Germinal center (tissue), 1 donor: Measurements from ENCODE around the gene ORC4.
A peak's percentile ranks its signal among the peaks of the same experiment; 100 is the strongest.
"Not testable (repeated sequence)": the region's sequence is repeated elsewhere in the genome, so short reads cannot be mapped to it uniquely, and the experiment has no call there.

Experiments
- DNase-seq: peaks from one replicate; pipeline ENCODE4 v3.0.0; 2012; ENCODE audit warnings: mixed read lengths, low spot score

The ORC4 gene

GRCh38 chr2:148014616-148015015, 5.9 kb downstream of the ORC4 start:
- no peak for DNase-seq

- no peak for DNase-seq
Observed at GRCh38 chr2:148013876-148014275, 6.7 kb downstream of the ORC4 start.

- not testable (repeated sequence) for DNase-seq
Observed at GRCh38 chr2:148008411-148008810, 12.1 kb downstream of the ORC4 start.

- no peak for DNase-seq
Observed at GRCh38 chr2:148007219-148007900, 13.2 kb downstream of the ORC4 start.

- DNase-seq: no peak
Observed at GRCh38 chr2:148006249-148007007, 14.1 kb downstream of the ORC4 start.

GRCh38 chr2:148002420-148002819, 18.1 kb downstream of the ORC4 start:
- DNase-seq: not testable (repeated sequence)

GRCh38 chr2:148000095-148000494, 20.4 kb downstream of the ORC4 start:
- DNase-seq: no peak

GRCh38 chr2:147999126-147999525, 21.4 kb downstream of the ORC4 start:
- no peak for DNase-seq

GRCh38 chr2:147998203-147998602, 22.3 kb downstream of the ORC4 start:
- DNase-seq: no peak

- DNase-seq: no peak
Observed at GRCh38 chr2:147996828-147997227, 23.7 kb downstream of the ORC4 start.

- DNase-seq: not testable (repeated sequence)
Observed at GRCh38 chr2:147994965-147995364, 25.6 kb downstream of the ORC4 start.

GRCh38 chr2:147989809-147990403, 30.6 kb downstream of the ORC4 start:
- DNase-seq: peak; percentile 60

- DNase-seq: no peak
Observed at GRCh38 chr2:147989102-147989501, 31.4 kb downstream of the ORC4 start.

- DNase-seq: no peak
Observed at GRCh38 chr2:147980940-147981528, 39.5 kb downstream of the ORC4 start.

- no peak for DNase-seq
Observed at GRCh38 chr2:147977679-147978078, 42.9 kb downstream of the ORC4 start.

GRCh38 chr2:147976102-147976501, 44.4 kb downstream of the ORC4 start:
- DNase-seq: no peak

GRCh38 chr2:147968571-147968970, 52.0 kb downstream of the ORC4 start:
- no peak for DNase-seq

GRCh38 chr2:147952118-147952517, 68.4 kb downstream of the ORC4 start:
- no peak for DNase-seq

- DNase-seq: no peak
Observed at GRCh38 chr2:147945660-147946059, 74.9 kb downstream of the ORC4 start.

- no peak for DNase-seq
Observed at GRCh38 chr2:147939313-147939712, 81.2 kb downstream of the ORC4 start.

GRCh38 chr2:147937744-147938349, 82.7 kb downstream of the ORC4 start:
- no peak for DNase-seq

- no peak for DNase-seq
Observed at GRCh38 chr2:147934881-147935620, 85.5 kb downstream of the ORC4 start.
